Measurements from ENCODE around the gene ARHGAP18.

ARHGAP18 gene

DNA sequence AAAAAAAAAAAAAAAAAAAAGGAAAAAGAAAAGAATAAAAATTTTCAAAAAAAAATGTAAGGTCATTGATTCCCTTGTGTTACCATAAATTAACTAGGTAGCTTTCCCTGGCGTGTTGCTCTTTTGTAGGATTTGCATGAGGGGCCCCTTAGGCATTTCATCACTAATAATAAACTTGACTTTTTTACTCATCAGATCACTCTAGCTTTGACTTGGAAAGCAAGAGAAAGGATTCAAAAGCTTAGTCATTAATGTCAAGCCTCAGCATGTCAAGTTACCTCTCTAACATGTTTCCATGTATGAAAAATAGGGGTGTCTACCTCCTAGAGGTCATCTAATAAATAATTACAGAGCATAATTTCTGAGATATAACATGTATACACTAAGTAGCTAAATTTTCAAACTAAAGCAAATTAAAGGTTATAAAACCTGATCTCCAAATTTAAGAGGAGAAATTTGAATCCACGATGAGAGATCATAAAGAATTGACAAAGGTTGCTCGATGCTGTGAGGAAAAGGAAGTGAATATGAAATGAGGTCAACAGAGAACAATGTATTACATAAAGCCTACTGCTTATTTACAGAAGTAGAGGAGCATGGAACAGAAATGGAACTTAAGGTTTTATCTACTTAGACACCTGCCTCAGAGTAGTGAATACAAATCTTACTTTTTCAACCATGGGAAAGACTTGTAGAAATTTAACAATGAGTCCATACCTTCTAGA lies 86.8 kb downstream of the ARHGAP18 start:
- in situ Hi-C loops (cut with MboI; ENCODE audit: low sequenced_read_pairs), result loop anchor here (25.0 kb wide), 1 partner anchor 389 kb away; the partner anchor contains the start of gene L3MBTL3

DNA sequence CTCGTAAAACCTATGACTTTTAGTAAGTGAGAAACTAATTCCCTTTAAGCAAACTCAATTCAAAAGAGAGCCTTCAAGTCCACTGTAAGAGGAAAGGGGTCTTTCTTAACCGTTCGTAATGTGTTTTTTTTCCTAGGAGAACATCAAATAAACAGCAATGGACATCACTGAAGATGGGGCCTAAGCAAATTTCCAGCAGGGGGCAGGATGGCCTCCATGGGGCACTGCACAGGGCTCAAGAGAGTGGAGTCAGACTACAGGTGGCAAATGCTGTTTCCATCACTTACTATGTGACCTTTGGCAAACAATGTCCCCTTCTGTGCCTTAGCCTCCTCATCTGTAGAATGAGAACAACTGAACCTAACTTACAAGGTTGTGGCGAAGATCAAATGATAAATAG lies 88.7 kb downstream of the ARHGAP18 start:
- in situ Hi-C loops (cut with MboI; ENCODE audit: low sequenced_read_pairs), result loop anchor here (25.0 kb wide), 1 partner anchor 391 kb away; the partner anchor contains the start of gene L3MBTL3

DNA sequence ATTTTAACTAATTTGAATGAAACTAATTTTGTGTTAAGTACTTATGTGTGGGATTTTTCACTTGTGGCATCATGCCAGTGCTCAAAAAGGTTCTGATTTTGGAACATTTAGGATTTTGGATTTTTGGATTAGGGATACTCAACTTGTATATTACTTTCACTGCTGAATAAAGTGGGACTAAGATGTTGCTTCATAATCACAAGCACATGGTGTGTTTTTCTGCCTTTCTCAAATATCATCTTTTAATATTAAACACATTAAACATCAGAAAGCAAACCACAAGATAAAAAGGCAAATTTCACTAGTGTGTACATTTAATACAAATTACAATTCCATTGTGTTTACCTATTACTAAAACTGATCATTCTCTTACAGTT lies 89.8 kb downstream of the ARHGAP18 start:
- in situ Hi-C loops (cut with MboI; ENCODE audit: low sequenced_read_pairs), result loop anchor here (25.0 kb wide), 1 partner anchor 392 kb away; the partner anchor contains the start of gene L3MBTL3

DNA sequence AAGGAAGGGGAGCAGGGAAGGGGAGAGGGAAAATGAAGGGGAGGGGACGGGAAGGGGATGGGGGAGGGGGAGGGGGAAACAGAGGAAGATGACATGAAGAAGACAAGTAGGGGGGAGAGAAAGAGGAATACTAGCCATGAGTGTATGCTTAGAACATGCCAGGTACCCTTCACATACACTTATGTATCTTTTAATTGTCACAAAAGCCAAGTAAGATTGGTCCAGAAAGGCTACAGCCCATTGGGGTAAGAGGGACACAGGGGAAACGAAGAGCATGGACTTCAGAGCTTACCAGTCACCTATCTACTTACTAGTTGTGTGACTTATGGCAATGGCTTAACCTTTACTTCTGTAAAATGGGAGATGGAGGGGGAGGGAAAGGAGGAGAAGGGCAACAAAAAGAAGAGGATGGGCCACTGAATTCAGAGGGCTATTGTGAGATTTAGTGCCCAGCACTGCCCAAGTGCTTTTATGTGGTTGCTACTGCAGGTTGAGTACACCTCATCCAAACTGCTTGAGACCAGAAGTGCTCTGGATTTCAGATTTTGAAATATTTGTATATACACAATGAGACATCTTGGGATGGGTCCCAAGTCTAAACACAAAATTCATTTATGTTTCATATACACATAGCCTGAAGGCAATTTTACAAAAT lies 90.3 kb downstream of the ARHGAP18 start:
- in situ Hi-C loops (cut with MboI; ENCODE audit: low sequenced_read_pairs), result loop anchor here (25.0 kb wide), 1 partner anchor 393 kb away; the partner anchor contains the start of gene L3MBTL3

DNA sequence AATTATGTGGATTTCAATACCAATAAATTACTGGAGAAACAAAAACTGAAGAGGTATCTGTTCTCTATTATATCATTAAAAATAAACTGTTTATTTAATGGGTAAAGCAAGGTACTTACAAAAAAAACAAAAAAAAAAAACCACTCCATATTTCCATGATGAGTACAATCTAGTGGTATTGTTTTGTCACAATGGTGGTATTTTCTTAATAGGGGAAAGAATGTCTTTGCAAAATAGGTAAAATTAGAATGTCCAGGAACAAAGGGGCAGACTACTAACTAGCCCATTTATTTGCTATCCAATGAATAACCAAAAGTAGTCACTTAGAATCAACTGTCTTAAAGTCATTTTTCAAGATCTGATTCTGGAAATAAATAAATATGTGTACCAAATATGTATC lies 92.0 kb downstream of the ARHGAP18 start:
- in situ Hi-C loops (cut with MboI; ENCODE audit: low sequenced_read_pairs), result loop anchor here (25.0 kb wide), 1 partner anchor 394 kb away; the partner anchor contains the start of gene L3MBTL3

DNA sequence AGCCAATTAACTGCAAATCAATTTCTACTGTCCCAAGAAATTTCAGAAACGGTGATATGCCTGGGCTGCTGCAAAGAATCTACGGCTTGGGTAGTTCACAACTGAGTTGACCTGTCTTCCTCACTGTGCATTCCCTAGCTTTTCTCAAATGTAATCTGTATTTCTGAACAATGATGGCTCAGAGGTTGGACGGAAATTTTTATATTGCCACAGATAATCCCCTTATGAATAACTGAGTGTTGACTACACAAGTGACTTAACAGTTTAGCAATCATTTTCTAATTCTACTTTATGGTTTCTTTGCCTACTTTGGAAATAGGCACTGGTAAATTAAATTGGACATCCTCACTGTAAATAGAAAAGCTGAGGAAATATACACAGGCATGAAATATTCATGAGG lies 94.5 kb downstream of the ARHGAP18 start:
- in situ Hi-C loops (cut with MboI; ENCODE audit: low sequenced_read_pairs), result loop anchor here (25.0 kb wide), 1 partner anchor 397 kb away; the partner anchor contains the start of gene L3MBTL3

DNA sequence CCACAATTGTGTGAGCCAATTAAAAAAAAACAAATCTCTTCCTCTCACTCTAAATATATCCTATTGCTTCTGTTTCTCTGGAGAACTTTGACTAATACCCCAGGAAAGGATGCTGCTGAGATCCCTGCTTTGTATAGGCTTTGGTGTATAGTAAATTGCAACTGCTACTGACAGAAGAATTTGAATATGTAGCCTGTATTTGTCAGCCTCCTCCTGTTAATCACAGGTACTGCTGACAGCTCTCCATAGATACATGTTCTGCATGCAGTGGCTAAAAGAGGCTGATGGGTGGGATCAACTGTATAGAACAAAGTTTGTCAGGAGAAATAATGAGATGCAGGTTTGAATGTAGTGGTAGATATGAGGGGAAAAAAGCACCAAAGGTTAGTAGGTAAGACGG lies 95.0 kb downstream of the ARHGAP18 start:
- in situ Hi-C loops (cut with MboI; ENCODE audit: low sequenced_read_pairs), result loop anchor here (25.0 kb wide), 1 partner anchor 397 kb away; the partner anchor contains the start of gene L3MBTL3

DNA sequence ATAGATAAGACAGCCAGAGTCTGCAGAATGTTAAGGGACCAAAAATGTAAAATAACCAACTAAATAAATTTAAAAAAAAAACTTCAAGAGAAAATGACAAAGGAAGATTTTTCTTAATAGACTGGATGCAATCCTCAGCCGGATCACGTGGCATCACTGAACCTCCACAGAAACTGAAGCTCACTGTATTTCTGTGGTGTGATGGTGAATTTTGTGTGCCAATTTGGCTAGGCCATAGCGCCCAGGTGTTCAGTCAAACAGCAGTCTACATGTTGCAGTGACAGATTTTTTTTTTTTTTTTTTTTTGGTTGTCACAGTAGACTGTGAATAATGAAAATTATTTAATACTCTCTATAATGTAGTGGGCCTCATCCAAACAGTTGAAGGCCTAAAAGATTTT lies 95.5 kb downstream of the ARHGAP18 start:
- in situ Hi-C loops (cut with MboI; ENCODE audit: low sequenced_read_pairs), result loop anchor here (25.0 kb wide), 1 partner anchor 398 kb away; the partner anchor contains the start of gene L3MBTL3

DNA sequence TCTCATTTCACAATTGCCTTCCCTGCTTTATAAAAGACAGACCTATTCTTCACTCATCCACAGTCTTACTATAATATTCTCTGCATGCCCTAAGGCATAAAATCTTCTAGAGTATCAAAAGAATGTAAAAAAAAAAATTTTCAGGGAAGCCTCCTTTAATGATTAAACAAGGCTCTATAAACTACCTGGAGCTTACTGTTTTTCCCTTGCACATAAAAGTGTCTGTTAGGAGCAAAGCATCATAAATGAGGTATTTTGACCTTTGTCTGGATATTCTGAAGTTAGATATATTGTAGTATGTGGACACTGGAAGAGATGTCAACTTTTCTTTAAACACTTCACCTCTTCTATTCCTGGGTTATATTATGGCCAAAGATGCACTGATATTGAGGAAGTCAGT lies 97.5 kb downstream of the ARHGAP18 start:
- in situ Hi-C loops (cut with MboI; ENCODE audit: low sequenced_read_pairs), result loop anchor here (25.0 kb wide), 1 partner anchor 400 kb away; the partner anchor contains the start of gene L3MBTL3

DNA sequence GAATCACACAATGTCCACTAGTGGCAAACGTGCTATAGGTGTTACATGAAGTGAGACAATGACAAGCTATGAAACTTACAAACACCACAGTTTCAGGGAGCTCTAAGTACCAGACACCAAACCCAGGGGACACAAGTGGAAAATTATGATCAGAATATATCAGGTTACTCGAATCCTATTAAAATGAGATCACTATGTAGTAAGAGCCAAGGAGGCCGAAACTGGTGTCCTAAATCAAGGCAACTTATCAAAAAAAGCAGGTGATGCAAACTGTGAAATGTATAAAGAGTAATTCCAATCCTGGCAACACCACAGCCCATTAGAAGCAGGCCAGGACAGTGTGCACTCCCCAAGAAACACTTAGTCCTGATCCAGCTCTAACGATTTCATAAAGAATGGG lies 100.3 kb downstream of the ARHGAP18 start:
- in situ Hi-C loops (cut with MboI; ENCODE audit: low sequenced_read_pairs), result loop anchor here (25.0 kb wide), 1 partner anchor 403 kb away; the partner anchor contains the start of gene L3MBTL3

DNA sequence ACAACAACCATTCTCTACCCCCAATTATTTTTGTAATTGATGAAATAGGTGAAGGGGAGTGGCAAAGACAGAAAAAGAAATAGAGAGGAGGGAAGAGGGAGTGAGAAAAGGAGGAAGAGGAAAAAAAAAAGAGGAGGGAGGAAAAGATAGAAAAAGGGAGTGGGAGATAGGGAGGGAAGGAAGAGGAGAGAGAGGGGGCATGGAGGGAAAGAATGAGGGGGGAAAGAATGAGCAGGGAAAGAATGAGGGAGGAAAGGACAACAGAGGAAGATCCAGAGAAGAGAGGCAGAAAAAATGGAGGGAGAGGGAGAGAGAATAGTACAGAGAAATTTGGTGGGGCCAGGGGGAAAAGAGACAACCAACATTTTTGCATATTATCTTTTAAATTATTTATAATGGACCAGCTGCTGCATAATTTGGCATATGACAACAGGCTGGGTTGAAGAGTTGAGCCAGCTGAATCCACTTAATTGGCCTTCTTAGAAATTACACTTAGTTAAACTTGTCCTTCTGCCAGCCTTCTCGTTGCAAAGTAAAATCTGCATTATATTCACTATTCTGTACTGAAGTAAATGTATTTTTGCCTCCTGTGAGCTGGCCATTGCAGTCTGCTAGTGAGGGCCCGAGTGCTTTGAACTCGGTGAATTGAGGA lies 101.0 kb downstream of the ARHGAP18 start:
- in situ Hi-C loops (cut with MboI; ENCODE audit: low sequenced_read_pairs), result loop anchor here (25.0 kb wide), 1 partner anchor 403 kb away; the partner anchor contains the start of gene L3MBTL3

DNA sequence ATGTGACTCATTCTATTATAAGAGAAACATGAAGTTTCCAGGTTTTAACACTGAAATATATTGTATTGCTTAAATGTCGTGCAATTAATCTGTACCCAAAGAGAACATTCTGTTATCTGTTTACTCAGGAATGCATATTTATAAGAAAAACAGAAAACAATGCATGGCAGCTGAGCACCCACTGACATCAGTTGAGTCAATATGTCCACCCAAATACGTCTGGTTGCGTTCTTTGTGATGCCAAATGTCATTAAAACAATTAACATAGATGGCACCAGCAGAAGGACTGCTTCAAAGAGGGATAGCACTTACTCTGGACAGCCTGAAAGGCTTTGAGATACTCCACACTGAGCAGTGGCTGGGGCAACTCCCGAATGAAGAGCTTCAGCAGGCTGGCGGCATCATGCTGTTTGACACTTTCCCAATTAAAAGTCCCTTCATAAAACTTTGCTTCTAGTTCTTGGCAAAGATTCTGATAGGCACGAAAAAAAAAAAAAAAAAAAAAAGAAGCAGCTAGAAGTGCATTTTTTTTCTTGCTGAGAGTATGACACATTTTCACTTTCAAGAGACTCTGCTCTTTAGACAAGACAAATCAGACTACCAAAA lies 102.3 kb downstream of the ARHGAP18 start:
- in situ Hi-C loops (cut with MboI; ENCODE audit: low sequenced_read_pairs), result loop anchor here (25.0 kb wide), 1 partner anchor 405 kb away; the partner anchor contains the start of gene L3MBTL3

DNA sequence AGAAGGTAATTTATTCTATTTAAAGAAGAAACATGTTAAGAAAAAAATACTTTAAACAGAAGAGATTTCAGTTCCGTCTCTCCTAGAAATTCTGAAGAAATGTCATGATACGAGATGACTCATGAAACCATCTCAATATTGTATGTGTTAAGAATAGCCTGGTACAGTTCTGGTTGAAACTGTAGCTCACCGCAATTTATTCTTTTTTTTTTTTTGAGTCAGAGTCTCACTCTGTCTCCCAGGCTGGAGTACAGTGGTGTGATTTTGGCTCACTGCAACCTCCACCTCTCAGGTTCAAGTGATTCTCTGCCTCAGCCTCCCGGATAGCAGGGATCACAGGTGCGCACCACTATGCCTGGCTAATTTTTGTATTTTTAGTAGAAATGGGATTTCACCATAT lies 103.3 kb downstream of the ARHGAP18 start:
- in situ Hi-C loops (cut with MboI; ENCODE audit: low sequenced_read_pairs), result loop anchor here (25.0 kb wide), 1 partner anchor 406 kb away; the partner anchor contains the start of gene L3MBTL3

DNA sequence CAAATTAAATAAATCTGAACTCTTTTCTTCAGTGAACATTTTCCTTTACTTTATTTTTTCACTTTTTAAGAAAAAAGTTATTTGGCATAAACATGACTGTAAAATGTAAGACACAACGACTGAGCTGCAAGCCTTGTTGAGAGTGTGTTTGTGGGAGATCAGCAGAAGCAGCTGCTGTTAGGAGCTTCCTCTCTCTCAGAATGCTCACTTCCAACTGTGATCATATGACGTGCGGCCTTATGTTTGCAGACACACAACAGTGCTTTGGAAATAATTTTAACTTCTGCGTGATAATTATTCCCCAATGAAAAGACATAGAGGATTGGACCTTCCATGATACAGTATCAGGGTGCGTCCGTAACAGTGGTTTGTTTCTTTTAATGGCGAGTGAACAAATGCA lies 104.0 kb downstream of the ARHGAP18 start:
- in situ Hi-C loops (cut with MboI; ENCODE audit: low sequenced_read_pairs), result loop anchor here (25.0 kb wide), 1 partner anchor 406 kb away; the partner anchor contains the start of gene L3MBTL3

DNA sequence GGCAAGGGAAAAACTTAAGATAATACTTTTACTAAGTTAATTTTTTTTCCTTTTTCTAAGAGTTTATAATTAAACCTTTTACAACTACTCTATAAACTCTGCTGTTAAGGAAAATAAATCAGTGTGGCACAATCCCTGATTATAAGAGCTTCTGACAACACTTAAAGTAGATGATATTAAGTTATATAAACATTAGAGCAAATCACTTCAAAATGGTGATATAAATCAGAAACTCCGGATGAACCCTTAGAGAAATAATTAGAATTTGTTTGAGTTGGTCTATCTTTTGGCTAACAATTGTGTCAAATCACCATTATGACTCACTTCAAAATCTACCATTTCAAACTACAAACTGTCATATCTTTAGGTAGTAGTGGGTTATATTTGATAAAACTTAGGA lies 104.9 kb downstream of the ARHGAP18 start:
- in situ Hi-C loops (cut with MboI; ENCODE audit: low sequenced_read_pairs), result loop anchor here (25.0 kb wide), 1 partner anchor 407 kb away; the partner anchor contains the start of gene L3MBTL3

DNA sequence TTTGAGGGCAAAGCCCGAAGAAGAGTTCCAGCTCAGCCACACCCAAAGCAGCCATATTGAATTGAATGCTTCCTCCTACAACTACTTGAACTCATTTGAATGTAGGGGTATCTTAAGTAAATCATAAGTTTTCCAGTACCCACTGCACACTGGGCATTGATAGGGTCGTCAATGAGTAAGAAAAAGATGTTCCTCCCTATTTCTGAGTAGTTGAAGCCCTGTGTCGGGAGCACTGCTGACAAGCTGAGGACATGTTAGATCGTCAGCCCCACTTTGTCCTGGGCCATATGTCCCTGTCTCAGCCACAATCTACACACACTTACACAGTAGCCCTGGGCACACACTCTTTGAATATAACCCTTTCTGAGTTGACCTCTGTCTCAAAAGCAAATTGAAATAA lies 105.7 kb downstream of the ARHGAP18 start:
- in situ Hi-C loops (cut with MboI; ENCODE audit: low sequenced_read_pairs), result loop anchor here (25.0 kb wide), 1 partner anchor 408 kb away; the partner anchor contains the start of gene L3MBTL3

DNA sequence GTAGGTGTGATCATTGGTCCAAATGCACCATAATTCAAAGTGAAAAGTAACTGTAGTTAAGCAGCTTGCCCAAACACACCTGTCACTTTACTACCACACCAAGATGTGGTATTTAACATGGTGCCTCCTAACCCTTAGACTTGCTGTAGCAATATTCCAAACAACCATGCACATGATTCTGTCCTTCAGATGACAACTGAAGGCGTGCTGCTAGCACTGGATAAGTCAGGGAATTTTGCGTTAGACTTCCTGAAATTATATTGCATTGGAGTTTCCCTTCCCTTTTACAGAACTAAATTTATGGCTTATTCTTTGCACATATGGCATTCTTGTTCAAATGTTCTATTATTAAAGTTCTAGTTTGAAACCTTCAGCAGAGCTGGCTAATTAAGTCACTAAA lies 106.2 kb downstream of the ARHGAP18 start:
- in situ Hi-C loops (cut with MboI; ENCODE audit: low sequenced_read_pairs), result loop anchor here (25.0 kb wide), 1 partner anchor 409 kb away; the partner anchor contains the start of gene L3MBTL3

DNA sequence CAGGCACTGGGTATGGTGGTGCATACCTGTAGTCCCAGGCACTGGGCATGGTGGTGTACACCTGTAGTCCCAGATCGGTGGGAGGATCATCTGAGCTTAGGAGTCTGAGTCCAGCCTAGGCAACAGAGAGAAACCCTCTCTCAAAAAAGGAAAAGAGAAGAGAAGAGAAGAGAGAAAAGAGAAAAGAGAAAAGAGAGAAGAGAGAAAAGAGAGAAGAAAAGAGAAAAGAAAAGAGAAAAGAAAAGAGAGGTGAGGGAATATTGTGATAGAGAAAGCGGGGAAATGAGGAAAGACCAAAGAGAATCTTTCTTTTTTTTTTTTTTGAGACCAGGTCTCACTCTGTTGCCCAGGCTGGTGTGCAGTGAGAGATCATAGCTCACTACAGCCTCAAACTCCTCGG lies 108.7 kb downstream of the ARHGAP18 start:
- in situ Hi-C loops (cut with MboI; ENCODE audit: low sequenced_read_pairs), result loop anchor here (25.0 kb wide), 1 partner anchor 411 kb away; the partner anchor contains the start of gene L3MBTL3

DNA sequence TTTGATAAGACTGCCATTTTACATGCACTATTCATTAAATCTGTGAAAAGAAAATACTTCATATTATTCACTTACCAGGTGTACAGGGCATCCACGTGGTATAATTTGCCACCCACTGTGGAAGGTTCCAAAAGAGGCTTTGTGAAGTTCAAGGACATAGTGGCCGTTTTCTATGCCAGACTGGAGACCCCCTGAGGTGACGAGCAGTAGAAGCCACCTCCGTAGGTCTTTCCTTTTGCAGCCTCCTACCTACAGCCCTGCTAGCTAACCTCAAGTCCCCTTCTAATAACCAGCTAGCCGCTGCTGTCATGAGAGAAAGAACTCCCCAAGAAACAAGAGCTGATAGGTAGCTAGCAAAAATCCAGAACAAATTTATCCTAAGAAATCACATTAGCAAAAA lies 110.5 kb downstream of the ARHGAP18 start:
- in situ Hi-C loops (cut with MboI; ENCODE audit: low sequenced_read_pairs), result loop anchor here (10.0 kb wide), 1 partner anchor 145 kb away; no protein-coding TSS in a partner anchor
